Colonic mucosa (tissue), 2 donors: ENCODE results near the gene OR6C4. TPM values are rescaled to one million over a fixed set of nuclear protein-coding genes. Genes with fewer than 3 reads are reported as not detected.

Source experiments
- total RNA-seq, 2 donors: library from RNA; stranded (reverse); fragmentation: NEBNext Ultra II Directional in 1 of 2; extraction: Animal tissue kit (Norgen Biotek cat#: 25700) in 1 of 2; gene quantifications; one replicate each; pipeline ENCODE4 v1.2.1, GENCODE V29; 2021
- donor health status: DM: no; HTN: no; CAD: no.
- donor health status: DM: no; HTN: no; CAD: no.

Gene OR6C4
- total RNA-seq, 2 donors from 2014 or later, result not detected

Other genes with a start within 250 kb of the OR6C4 start
- not detected for gene OR6C1, start 235.3 kb upstream of the OR6C4 start, total RNA-seq
- not detected for gene OR6C3, start 218.9 kb upstream of the OR6C4 start, total RNA-seq
- not detected for gene OR6C75, start 186.6 kb upstream of the OR6C4 start, total RNA-seq
- gene OR6C65, start 149.1 kb upstream of the OR6C4 start, total RNA-seq, result not detected
- not detected for gene OR6C76, start 123.3 kb upstream of the OR6C4 start, total RNA-seq
- not detected for gene OR6C2, start 105.5 kb upstream of the OR6C4 start, total RNA-seq
- gene OR6C70, start 79.5 kb upstream of the OR6C4 start, total RNA-seq, result not detected
- gene OR6C68, start 57.2 kb upstream of the OR6C4 start, total RNA-seq, result not detected
- gene OR2AP1, start 22.9 kb downstream of the OR6C4 start, total RNA-seq, result not detected
- gene OR10P1, start 87.3 kb downstream of the OR6C4 start, total RNA-seq, result not detected
- gene ITGA7, start 158.3 kb downstream of the OR6C4 start, total RNA-seq, result 10 to 100 TPM; 10.8 to 64.4 TPM
- 100 to 1,000 TPM; 214 to 242 TPM for gene BLOC1S1, start 166.4 kb downstream of the OR6C4 start, total RNA-seq
- 10 to 100 TPM; 22.6 to 29.6 TPM for gene RDH5, start 170.8 kb downstream of the OR6C4 start, total RNA-seq
- 1,000 to 10,000 TPM in 1 of 2 donors, 100 to 1,000 TPM in 1; 707 to 1,094 TPM for gene CD63, start 179.4 kb downstream of the OR6C4 start, total RNA-seq
- gene GDF11, start 193.5 kb downstream of the OR6C4 start, total RNA-seq, result 1 to 10 TPM; 3.2 to 3.7 TPM